ENCODE measurements around the gene CABLES2.

CABLES2 gene

GRCh38 chr20:62363920-62364851, 42.9 kb downstream of the CABLES2 start:
- in situ Hi-C loops (cut with HindIII; ENCODE audit: low sequenced_read_pairs), result no loop called here
- no peak for TF ChIP-seq CTCF (IDR thresholded peaks at IDR 0.05; ENCODE audit: low read depth, low read length, missing control alignments)
- H3K4me3 ChIP-seq (ENCODE audit: low read depth, low read length), result no peak overlapping the region
- DNase-seq (ENCODE audit: low read depth), result no peak

- in situ Hi-C loops (cut with HindIII; ENCODE audit: low sequenced_read_pairs), result no loop called here
- no peak for TF ChIP-seq CTCF (IDR thresholded peaks at IDR 0.05; ENCODE audit: low read depth, low read length, missing control alignments)
- H3K4me3 ChIP-seq (ENCODE audit: low read depth, low read length), result no peak overlapping the region
- no peak for DNase-seq (ENCODE audit: low read depth)
These were observed 43.8 kb downstream of the CABLES2 start for GRCh38 chr20:62362991-62363919.

- DNase-seq (ENCODE audit: low read depth), result no peak
- TF ChIP-seq CTCF (IDR thresholded peaks at IDR 0.05; ENCODE audit: low read depth, low read length, missing control alignments), result no peak
- in situ Hi-C loops (cut with HindIII; ENCODE audit: low sequenced_read_pairs), result no loop called here
- no peak overlapping the region for H3K4me3 ChIP-seq (ENCODE audit: low read depth, low read length)
These were observed 44.5 kb downstream of the CABLES2 start for GRCh38 chr20:62362590-62362940.

- TF ChIP-seq CTCF (IDR thresholded peaks at IDR 0.05; ENCODE audit: low read depth, low read length, missing control alignments), result no peak
These were observed 45.1 kb downstream of the CABLES2 start for GRCh38 chr20:62361799-62362589.

GRCh38 chr20:62360854-62361798, 46.0 kb downstream of the CABLES2 start:
- no peak for DNase-seq (ENCODE audit: low read depth)
- TF ChIP-seq CTCF (IDR thresholded peaks at IDR 0.05; ENCODE audit: low read depth, low read length, missing control alignments), result no peak
- in situ Hi-C loops (cut with HindIII; ENCODE audit: low sequenced_read_pairs), result no loop called here
- H3K4me3 ChIP-seq (ENCODE audit: low read depth, low read length), result no peak overlapping the region

More at GRCh38 chr20:62361799-62362589, 45.1 kb downstream of the CABLES2 start:
- in situ Hi-C loops (cut with HindIII; ENCODE audit: low sequenced_read_pairs), result no loop called here
- no peak for DNase-seq (ENCODE audit: low read depth)
- no peak overlapping the region for H3K4me3 ChIP-seq (ENCODE audit: low read depth, low read length)

Measured in astrocyte of the cerebellum (primary cell).